Fibroblast of gingiva (primary cell): Measurements from ENCODE around the gene SPATA31E1.
"Not testable (repeated sequence)": the region's sequence is repeated elsewhere in the genome, so short reads cannot be mapped to it uniquely, and the experiment has no call there.

Experiments
- DNase-seq: peaks from one replicate; pipeline ENCODE4 v3.0.0-alpha.2; 2011; ENCODE audit warnings: low read depth

The SPATA31E1 gene

GRCh38 chr9:87882627-87883026 is at the start of gene SPATA31E1:
Gene SPATA31E1, plus strand, starts transcription at chr9:87882877. Its CDS starts 15 bp downstream, at chr9:87882892.
- no peak for DNase-seq

- no peak for DNase-seq
Observed at GRCh38 chr9:87834357-87834756, 48.3 kb upstream of the SPATA31E1 start.

GRCh38 chr9:87836536-87836935 is 46.1 kb upstream of the SPATA31E1 start:
- no peak for DNase-seq

GRCh38 chr9:87836951-87837705 is 45.5 kb upstream of the SPATA31E1 start:
- DNase-seq: peak; percentile 42

GRCh38 chr9:87840134-87840533 is 42.5 kb upstream of the SPATA31E1 start:
- DNase-seq: no peak

- DNase-seq: no peak
Observed at GRCh38 chr9:87842878-87843585, 39.6 kb upstream of the SPATA31E1 start.

GRCh38 chr9:87844506-87844905 is 38.2 kb upstream of the SPATA31E1 start:
- DNase-seq: no peak

- not testable (repeated sequence) for DNase-seq
Observed at GRCh38 chr9:87847817-87848216, 34.9 kb upstream of the SPATA31E1 start.

- no peak for DNase-seq
Observed at GRCh38 chr9:87849144-87849758, 33.4 kb upstream of the SPATA31E1 start.

GRCh38 chr9:87850391-87850790 is 32.3 kb upstream of the SPATA31E1 start:
- DNase-seq: peak; percentile 76

GRCh38 chr9:87851186-87851585 is 31.5 kb upstream of the SPATA31E1 start:
- DNase-seq: not testable (repeated sequence)

- no peak for DNase-seq
Observed at GRCh38 chr9:87853302-87853701, 29.4 kb upstream of the SPATA31E1 start.

- no peak for DNase-seq
Observed at GRCh38 chr9:87853876-87854579, 28.6 kb upstream of the SPATA31E1 start.

GRCh38 chr9:87854580-87854955 is 28.1 kb upstream of the SPATA31E1 start:
- no peak for DNase-seq

- DNase-seq: no peak
Observed at GRCh38 chr9:87855061-87855460, 27.6 kb upstream of the SPATA31E1 start.

- no peak for DNase-seq
Observed at GRCh38 chr9:87857141-87857947, 25.3 kb upstream of the SPATA31E1 start.

- DNase-seq: no peak
Observed at GRCh38 chr9:87857948-87858335, 24.7 kb upstream of the SPATA31E1 start.

GRCh38 chr9:87859137-87859536 is 23.5 kb upstream of the SPATA31E1 start:
- DNase-seq: no peak

GRCh38 chr9:87859786-87860185 is 22.9 kb upstream of the SPATA31E1 start:
- no peak for DNase-seq

- DNase-seq: no peak
Observed at GRCh38 chr9:87861332-87861731, 21.3 kb upstream of the SPATA31E1 start.

GRCh38 chr9:87862536-87863268 is 20.0 kb upstream of the SPATA31E1 start:
- peak; percentile 49 for DNase-seq
